SKM-1 treated with dmso at 0.1 percent for 144 hours (cell line): Measurements from ENCODE around the gene SDC3.

Experiments used
- DNase-seq: peaks from one replicate; lab custom pipeline; 2025; ENCODE audit not compliant: unreplicated experiment; lab: John Stamatoyannopoulos, UW

Gene SDC3

DNA sequence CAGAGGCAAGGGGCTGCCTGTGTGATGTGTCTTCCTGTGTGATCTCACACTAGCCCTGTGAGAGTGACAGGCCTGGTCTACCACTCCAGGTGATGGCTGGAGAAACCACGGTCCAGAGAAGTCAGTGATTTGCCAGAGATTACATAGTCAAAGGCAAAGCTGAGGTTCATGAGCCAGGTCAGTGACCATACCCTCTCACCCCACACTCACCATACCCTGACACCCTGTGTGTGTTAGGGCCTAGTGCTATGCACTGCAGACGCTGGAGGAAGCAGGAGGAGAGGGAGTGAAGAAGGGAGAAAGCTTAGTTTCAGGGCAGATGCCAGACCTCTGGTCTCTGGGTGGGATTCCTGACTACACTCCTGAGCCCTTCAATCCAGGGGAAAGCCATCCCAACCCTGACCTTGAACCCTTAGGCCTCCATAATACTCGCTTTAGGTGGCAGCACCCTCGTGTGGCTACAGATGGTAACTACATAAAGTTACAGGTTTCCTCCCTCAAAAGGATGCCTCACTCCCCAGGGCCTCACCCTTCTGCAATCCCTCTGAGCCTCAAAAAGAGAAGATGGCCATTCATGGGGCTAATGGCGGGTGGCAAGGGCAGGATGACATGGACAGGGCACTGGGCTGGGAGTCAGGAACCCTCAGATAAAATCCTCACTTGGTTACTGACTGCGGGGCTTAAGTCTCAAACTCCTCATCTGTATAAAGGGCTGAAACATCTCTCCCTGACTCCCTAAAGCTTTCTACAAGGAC is 20.8 kb upstream of the SDC3 start:
- DNase-seq: peak; percentile 65

DNA sequence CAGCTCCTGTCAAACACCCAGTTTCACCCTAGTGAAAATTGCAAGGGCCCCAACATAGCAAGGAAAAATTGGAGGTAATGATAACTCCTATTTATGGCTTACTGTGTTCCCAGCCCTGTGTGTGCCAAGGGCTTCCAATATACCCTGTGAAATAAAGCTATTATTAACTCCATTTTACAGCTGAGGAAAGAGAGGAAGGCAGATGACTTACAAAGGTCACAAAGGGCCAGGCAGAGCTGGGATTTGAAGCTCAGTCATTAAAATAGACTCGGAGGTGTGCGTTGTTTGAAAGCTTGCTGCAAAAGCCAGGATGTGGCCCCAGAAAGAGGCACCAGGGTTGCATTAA is 20.2 kb upstream of the SDC3 start:
- DNase-seq: no peak

DNA sequence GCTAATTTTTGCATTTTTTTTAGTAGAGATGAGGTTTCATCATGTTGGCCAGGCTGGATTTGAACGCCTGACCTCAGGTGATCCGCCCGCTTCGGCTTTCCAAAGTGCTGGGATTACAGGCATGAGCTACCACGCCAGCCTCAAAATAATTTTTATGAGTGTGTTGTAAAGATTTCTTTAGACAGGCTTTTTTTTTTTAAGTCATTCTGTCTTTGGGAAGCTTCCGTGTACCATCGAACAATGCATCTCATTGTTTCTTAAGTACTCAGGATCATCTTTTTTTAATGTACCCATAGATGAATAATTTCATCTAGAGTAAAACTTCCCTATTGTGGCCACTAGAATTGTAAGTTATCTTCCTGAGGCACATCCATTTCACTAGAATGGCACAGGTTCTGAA is 19.6 kb upstream of the SDC3 start:
- DNase-seq: no peak

DNA sequence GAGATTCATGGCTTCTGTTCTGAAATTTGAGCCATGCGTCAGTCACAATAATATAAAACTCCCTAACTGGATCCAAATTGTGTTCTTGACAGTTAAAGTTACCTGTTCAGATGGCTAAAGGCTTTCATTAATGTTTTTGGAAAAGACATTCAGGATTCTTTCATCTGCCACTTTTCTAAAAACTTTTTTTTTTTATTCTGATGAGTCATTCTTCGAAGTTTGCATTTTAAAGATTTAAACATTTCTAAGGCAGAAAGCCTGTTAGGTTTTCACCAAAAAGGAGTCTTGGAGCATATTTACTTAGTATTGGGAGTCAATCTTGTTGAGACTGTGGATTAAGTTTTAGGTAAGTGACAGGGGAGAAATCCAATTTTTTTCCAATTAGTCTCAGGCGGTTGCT is 18.9 kb upstream of the SDC3 start:
- DNase-seq: no peak

DNA sequence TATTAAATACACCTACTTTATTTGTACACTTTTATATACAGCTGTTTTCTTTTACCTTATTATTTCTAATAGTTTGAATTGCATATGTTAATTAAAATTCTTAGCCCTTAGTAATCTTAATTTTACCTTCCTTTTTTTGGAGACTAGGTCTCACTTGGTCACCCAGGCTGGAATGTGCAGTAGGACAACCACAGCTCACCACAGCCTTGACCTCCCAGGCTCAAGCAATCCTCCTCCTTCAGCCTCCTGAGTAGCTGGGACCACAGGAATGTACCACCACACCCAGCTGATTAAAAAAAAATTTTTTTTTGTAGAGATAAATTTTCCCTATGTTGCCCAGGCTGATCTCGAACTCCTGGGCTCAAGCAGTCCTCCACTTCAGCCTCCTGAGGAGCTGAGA is 15.0 kb upstream of the SDC3 start:
- no peak for DNase-seq

DNA sequence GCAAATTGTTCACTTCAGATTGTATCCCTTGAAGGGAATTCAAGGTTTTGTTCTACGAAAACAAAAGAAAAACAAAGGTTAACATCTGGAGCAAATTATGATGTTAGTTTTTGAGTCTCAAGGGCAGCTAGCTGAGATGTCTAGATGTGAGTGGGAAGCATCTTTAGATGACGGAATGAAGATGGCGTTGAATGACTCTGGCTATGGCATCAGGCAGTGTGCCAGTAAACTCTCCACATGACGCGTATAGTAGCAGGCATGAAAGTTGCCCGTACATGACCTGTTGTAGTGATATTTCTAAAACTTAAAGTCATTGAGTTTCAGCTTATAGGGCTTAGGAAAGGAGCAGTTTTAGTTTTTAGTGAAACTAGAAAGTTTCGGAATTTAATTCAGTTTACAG is 12.3 kb upstream of the SDC3 start:
- no peak for DNase-seq

DNA sequence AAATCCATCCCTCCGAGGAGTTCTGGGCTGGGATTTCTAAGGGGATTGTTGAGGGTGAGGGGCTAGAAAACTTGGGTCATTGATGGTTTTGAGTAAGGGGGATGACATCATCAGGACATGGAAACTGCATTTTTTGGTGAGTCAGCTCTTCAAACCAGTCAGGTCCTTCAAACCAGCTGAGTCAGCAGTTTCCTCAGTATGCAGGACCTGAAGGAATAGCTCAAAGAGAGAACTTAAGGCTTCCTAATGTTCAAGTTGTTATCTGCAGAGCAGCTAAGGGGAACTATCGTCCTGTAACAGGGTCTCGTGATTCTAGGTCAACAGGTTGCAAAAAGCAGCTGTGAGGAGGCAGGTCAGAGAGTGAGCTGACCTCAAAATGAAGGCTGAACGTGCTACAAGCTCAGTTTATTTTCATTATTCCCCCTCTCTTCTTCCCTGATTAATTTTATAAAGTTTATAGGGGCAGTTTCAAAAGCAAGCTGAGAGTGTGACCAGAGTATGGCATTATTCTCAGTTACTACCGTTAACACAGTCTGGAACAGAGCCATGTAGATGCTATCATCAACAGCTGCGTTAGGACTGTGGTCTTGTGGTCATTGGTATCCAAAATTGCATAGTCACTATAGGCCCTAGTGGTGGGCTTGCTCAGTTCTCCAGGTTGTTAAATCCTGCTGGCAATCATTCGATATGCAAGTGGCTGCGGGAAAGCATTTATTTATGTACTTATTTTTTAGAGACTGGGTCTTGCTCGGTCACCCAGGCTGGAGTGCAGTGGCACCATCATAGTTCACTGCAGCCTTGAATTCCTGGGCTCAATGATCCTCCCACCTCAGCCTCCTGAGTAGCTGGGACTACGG is 10.7 kb upstream of the SDC3 start:
- DNase-seq: peak; percentile 71

DNA sequence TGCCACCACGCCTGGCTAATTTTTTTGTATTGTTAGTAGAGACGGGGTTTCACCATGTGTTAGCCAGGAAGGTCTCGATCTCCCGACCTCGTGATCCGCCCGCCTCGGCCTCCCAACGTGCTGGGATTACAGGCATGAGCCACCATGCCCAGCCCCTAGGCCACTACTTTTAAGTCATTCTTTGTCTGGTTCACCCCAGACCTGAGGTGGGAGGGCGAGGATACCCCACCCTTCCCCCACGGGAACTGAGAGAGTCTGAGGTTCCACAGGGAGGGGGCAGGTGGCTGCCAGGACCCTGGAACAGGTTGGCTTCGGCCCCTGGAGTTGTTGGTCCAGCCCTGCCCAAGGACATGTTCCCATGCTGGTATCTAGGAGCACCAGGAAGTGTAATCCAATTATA is 7.7 kb upstream of the SDC3 start:
- DNase-seq: no peak

DNA sequence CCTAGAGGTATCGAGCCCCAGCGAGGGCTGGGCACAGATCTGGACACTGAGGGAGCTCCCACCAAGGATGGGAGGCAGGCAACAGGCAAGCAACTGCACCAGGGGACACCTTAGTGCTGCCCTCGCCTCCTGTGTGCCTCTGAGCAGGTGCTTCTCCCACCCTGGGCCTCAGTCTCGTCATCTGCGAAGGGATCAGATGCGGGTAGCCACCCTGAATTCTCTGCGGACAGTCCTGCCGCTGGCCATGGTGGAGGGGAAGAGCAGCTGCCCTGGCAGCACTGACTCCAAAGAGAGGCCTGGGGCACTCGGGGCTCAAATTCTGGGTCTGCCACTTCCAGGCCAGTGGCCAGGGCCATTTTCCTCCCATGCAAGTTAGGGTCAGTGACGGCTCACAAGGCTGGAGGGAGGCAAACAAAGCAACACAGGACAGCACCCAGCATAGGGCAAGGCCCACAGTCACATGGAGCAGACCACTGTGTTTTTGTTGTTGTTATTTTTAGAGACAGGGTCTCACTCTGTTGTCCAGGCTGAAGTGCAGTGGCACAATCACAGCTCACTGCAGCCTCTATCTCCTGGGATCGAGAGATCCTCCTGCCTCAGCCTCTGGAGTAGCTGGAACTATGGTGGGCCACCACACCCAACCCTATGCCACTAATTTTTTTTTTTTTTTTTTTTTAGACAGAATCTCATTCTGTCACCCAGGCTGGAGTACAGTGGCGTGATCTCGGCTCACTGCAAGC is 7.1 kb upstream of the SDC3 start:
- DNase-seq: no peak

DNA sequence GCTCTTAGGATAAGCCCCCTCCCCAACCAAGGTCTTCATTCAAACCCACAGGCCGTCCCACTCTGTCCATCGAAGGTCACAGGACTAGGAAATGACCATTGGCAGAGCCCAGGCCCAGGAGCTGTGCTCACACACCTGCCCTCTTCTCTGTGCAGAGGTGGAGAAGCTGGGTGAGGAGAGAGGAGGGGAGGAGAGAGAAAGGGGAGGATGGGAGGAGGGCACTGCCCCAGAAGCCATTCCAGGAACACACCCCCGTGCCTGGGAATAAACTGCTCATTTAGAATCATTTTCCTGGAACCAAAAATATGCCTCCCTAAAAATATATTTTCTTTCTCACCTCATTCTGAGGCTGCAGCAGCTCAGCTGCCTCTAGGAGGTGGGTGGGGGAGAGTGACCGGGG is 6.4 kb upstream of the SDC3 start:
- no peak for DNase-seq

DNA sequence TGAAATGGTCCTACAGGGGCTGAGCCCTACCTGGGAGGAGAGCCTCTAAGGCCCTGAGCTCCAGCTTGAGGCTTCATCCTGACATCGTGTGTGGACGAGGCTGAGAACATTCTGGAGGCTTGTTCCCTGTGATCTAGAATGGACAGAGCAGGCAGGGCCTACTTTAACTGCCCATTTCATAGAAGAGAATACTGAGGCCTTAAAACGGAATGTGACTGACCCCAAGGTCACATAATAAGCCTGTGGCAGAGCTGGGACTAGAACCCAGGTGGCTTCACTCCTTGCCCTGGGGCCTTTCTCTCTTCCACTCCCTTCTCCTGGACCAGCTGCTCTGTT is 6.0 kb upstream of the SDC3 start:
- DNase-seq: no peak

DNA sequence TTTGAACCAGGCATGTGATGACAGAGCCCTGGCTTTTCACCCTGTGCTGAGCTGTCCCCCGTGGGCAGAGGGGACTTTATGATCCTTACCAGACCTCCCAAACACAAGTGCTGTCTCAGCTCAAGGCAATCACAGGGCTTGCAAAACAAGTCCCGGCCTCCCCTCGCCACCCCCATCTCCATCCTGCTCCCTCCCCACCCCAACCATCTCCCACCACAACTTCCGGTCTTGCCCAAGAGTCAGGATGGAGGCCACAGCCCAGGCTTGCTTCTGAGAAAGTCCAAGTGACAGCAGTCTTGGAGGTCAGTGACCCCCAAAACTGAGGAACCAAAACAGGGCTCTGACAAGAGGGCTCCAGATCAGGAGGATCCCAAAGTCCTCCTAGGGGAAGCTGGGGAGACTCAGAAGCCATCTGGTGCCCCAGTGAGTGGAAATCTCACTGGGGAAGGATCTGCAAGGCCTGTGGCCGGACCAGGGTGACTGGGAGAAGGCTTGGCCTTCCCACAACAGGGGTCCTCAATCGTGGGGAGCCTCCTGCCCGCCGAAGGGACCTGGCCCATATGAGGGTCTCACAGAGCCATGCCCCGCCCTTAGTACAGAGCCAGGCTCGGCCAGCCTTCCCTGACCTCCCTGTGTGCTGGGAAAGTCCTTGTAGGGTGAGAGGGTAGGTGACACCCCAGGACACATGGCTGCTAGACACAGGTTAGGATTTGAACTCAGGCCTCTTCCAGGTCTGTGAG is 4.5 kb upstream of the SDC3 start:
- peak; percentile 73 for DNase-seq

DNA sequence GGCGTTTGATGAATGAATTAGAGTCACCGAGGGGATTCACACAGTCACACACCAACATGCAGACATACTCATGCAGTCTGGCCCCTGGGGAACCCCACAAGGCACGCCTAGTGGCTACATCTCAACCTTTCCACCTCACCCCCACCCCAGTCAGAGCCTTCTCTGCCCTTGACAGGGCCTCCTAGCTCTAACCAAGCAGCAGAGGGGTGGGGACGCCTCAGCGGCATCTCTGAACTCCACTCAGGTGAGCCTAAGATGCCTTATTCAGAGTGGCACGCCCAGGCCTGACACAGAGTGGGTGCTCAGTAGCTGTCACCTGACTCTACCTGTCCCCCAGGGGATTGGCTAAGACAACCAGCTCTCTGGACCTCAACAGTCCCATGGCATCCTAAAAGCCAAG is 3.7 kb upstream of the SDC3 start:
- no peak for DNase-seq

DNA sequence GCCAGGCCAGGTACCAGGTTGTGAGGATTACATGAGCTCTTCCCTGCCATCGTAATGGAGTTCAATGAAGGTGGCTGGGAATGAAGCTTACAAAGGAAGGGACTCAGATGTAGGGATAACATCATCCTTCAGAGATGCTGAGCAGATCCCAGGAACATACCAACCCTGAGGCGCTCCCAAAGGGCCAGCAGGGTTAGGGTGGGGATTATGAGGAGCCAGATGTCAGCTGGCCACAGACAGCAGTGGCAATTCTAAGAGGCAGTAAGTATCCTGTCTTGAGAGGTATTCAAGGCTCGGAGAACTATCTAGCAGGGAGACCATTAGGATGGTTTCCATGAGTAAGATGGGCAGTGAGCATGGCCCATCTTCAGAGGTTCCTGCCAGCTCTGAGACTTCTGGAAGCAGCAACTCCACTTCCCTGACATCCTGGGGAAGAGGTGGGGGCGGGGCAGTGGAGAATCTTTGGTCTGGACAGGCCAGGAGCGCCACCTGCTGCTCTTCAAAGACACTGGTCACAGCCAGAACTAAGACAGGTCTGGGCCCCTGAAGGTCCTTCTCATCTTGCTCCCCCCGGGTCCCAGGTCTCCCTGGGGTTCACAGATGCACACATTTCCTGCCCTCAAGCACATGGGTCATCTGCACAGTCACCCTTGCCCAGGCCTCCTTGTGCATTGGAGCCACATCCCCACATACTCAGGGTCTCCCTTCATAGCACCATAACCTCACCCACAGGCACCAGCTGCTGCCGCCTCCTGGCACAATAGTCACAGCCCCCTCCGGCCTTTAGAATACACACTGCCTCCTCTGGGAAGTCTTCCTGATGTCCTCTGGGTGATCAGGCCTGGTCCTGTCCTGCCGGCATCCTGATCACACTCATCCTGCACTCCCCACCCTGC is 2.7 kb upstream of the SDC3 start:
- DNase-seq: peak; percentile 76

DNA sequence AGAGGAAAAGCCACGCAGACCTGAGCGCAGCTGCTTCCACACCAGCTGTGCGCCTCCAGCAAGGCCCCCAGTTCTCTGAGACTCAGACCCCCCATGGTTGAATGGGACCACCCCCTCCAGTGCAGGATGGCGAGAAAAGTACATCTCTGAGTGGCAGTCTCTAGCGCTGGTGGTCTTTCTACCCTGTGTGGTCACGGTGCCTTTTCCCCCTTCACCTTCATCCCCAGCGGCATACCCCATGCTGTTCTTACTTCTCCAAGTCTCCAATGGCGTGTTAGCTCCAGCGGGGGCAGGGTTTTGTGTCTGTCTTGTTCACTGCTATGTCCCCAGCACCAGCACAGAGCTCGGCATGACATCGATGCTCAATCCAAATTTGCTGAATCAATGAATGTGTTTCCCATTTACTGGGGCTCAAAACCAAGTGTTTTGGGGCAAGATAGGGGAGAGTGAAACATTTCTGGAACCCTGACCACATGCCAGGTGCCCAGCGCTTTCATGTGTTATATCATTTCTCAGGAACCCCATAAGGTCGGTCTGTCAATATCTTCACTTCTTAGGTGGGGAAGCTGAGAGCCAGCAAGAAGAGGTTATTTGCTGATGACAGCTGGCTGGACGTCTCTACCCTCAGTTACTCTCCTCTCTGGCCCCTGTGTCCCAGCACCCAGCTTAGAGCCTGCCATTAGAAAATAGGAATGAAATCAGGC is 959 bp upstream of the SDC3 start:
- DNase-seq: no peak

DNA sequence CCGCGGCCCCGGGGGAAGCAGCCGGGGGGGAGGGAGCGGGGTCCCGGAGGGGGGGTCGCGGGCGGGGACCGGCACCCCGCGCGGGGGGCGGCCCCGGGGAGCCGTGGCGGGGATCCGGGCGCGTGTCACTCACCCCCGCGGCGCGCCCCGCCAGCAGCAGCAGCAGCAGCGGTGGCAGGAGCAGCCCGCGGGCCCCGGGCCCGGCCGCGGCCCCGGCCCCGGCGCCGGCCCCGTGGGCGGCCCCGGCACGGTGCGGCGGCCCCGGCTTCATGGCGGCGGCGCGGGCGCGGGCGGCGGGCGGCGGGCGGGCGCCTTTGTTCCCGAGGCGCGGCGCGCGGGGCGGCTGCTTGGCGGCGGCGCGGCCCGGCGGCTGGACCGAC is 252 bp downstream of the SDC3 start:
- DNase-seq: no peak

DNA sequence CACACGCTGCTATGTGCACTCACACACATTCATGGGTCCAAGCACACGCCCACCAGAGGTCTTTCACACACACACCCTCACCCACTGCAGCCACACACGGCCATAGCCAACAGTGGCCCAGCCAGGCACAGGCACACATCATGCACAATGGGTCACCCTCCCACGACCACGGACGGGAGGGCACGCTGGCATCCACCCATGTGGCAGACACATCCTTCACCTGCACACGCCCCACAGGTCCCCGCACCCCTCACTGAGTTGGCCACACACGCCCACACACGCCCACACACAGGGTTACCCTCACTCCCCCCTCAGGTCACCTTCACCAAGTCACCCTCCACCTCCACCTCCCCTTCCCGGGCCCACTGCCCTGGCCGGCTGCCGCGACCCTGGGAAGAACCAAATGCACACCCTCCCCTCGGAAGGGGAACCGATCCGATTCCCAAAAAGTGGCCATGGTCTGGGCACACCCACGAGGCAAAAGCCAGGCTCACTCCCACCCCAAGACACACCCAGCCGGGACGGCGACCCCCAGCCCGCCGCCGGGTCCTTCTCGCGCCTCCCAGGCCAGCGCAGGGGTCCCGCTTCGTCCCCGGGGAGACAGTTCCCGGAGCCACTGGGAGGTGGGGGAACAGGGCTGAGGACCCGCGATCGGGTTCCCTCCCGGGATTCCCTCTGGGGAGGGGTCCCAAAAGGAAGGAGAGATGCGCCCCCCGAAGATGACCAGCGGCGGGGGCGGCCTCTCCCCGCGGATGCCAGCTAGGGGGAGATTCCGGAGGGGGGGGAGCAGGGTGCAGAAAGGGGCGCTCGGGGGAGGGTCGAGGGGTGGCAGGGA is 860 bp downstream of the SDC3 start:
- no peak for DNase-seq

DNA sequence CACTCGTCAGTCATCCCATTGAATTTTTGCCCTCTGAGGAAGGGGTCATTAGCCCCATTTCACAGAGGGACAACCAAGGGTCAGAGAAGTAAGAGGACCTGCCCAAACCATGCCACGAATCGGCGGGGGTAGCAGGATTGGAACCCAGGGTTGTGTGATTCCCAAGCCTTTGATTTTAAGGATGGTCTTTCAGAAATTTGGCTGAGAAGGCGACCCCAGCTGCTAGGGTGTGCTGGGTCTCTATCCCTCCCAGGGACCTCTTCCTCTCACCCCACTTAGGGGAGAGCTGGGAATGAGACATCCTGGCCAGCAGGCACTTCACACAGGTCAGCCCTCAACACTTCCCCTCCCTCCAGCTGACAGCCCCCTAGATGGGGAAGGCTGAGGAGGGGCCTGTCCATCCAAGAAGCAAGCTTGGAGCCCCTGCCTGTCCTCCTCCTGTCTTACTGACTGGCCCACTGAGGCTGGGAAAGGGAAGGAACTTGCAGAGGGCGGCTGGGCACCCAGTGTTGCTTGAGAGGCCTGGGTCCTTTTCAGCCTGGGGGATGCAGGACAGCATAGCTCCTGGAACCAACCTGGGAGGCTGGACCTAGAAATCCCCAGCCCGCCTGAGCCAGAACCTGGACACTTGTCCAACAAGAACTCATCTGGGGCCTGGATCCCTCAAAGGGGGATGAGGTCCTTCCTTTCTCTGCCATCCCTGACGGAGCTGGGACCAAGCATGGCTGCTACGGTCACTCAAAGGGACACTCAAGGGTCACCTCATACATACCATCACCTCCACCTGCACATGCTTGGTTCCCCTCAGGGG is 1.7 kb downstream of the SDC3 start:
- no peak for DNase-seq
